ENCODE results near the gene CDC7. TPM values are rescaled to one million over a fixed set of nuclear protein-coding genes. Genes with fewer than 3 reads are reported as not detected.

CDC7 gene
- polyA plus RNA-seq, 1 donor from 2014 or later: 34.6 TPM

DNA sequence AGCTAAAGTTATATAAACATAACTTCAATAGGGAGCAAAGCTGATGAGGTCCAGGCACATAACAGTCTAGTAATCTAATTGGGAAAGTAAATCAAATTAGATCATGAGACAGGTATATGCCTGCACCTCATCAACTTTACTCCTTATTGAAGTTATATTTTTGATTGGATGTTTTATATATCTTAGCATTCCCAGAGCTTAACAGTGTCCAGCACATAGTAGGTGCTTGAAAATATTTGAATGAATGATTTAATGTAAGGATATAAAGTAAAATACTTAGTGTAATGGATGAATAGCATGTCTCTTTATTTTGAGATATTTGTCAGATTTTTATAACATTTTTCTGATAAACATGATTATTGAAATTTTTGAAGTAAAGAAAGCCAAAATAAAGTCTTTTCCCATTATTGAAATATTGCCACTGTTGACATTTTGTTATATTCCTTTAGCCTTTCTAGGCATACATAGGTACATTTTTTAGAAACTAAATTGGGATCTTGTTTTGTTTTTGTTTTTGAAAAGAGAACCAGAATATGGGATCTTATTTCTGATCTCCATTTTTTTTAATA lies 2.8 kb downstream of the CDC7 start:
- peak overlapping the region; percentile 63 for H3K4me2 ChIP-seq (ENCODE audit: low read length)
- H2AFZ ChIP-seq (ENCODE audit: low read depth, low read length): no peak overlapping the region
- H3F3A ChIP-seq (ENCODE audit: insufficient read depth, low read length, poor library complexity, severe bottlenecking): no peaks in the 10 kb centered on the region
- H3K4me3 ChIP-seq (ENCODE audit: low read length): peak overlapping the region; percentile 76
- H3K27ac ChIP-seq (ENCODE audit: low read length): no peak overlapping the region
- no peaks in the 10 kb centered on the region for H3K27me3 ChIP-seq (ENCODE audit: insufficient read depth, low read depth, low read length)
- H3K9me3 ChIP-seq (ENCODE audit: low read length): no peaks in the 10 kb centered on the region
- TF ChIP-seq, protein P1, sequence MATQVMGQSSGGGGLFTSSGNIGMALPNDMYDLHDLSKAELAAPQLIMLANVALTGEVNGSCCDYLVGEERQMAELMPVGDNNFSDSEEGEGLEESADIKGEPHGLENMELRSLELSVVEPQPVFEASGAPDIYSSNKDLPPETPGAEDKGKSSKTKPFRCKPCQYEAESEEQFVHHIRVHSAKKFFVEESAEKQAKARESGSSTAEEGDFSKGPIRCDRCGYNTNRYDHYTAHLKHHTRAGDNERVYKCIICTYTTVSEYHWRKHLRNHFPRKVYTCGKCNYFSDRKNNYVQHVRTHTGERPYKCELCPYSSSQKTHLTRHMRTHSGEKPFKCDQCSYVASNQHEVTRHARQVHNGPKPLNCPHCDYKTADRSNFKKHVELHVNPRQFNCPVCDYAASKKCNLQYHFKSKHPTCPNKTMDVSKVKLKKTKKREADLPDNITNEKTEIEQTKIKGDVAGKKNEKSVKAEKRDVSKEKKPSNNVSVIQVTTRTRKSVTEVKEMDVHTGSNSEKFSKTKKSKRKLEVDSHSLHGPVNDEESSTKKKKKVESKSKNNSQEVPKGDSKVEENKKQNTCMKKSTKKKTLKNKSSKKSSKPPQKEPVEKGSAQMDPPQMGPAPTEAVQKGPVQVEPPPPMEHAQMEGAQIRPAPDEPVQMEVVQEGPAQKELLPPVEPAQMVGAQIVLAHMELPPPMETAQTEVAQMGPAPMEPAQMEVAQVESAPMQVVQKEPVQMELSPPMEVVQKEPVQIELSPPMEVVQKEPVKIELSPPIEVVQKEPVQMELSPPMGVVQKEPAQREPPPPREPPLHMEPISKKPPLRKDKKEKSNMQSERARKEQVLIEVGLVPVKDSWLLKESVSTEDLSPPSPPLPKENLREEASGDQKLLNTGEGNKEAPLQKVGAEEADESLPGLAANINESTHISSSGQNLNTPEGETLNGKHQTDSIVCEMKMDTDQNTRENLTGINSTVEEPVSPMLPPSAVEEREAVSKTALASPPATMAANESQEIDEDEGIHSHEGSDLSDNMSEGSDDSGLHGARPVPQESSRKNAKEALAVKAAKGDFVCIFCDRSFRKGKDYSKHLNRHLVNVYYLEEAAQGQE (IDR thresholded peaks at IDR 0.05; ENCODE audit: borderline replicate concordance): no peak
- TF ChIP-seq TAF1 (IDR thresholded peaks at IDR 0.05; ENCODE audit: low read depth) (no peak), POLR2AphosphoS5 (IDR thresholded peaks at IDR 0.05) (no peak), EZH2 (IDR thresholded peaks at IDR 0.05; ENCODE audit: borderline replicate concordance, insufficient read depth, low read length, poor library complexity, severe bottlenecking) (no peak), SMC3 (conservative IDR thresholded peaks at IDR 0.05; ENCODE audit: poor library complexity) (no peak), EP300 (conservative IDR thresholded peaks at IDR 0.05; ENCODE audit: poor library complexity, severe bottlenecking) (no peak), MXI1 (conservative IDR thresholded peaks at IDR 0.05; ENCODE audit: poor library complexity, severe bottlenecking) (no peak), RAD21 (conservative IDR thresholded peaks at IDR 0.05) (no peak)
- TF ChIP-seq, protein P2, sequence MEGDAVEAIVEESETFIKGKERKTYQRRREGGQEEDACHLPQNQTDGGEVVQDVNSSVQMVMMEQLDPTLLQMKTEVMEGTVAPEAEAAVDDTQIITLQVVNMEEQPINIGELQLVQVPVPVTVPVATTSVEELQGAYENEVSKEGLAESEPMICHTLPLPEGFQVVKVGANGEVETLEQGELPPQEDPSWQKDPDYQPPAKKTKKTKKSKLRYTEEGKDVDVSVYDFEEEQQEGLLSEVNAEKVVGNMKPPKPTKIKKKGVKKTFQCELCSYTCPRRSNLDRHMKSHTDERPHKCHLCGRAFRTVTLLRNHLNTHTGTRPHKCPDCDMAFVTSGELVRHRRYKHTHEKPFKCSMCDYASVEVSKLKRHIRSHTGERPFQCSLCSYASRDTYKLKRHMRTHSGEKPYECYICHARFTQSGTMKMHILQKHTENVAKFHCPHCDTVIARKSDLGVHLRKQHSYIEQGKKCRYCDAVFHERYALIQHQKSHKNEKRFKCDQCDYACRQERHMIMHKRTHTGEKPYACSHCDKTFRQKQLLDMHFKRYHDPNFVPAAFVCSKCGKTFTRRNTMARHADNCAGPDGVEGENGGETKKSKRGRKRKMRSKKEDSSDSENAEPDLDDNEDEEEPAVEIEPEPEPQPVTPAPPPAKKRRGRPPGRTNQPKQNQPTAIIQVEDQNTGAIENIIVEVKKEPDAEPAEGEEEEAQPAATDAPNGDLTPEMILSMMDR (IDR thresholded peaks at IDR 0.05; ENCODE audit: poor library complexity, severe bottlenecking): no peak
- peaks cover 14% of the 10 kb centered on the region for H3K79me2 ChIP-seq (replicated peaks; ENCODE audit: insufficient read depth, low read length)
- H3K36me3 ChIP-seq (ENCODE audit: insufficient read depth, low read length): no peaks in the 10 kb centered on the region
- no peaks in the 10 kb centered on the region for H4K20me1 ChIP-seq (ENCODE audit: insufficient read depth)
- H3K9ac ChIP-seq (ENCODE audit: low read length): no peak overlapping the region
- H3K9me2 ChIP-seq (ENCODE audit: insufficient read depth, low read length): no peaks in the 10 kb centered on the region

DNA sequence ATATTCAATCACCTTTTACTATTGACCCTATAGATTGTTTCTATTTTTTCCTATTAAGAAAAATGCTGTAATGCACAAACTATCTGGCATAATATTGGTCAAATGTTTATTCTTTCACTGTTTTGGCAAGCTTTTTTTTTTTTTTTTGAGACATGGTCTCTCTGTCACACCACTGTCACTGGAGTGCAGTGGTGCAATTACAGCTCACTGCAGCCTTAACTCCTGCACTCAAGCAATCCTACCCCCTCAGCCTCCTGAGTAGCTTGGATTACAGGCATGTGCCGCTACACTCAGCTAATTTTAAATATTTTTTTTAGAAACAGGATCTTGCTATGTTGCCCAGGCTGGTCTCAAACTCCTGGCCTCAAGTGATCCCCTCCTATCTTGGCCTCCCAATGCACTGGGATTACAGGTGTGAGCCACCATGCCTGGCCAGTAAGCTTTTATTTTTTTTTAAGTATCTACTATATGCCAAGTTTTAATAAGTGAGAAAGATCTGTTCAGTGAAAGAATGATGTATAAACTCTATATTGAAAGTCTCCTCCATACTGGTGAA lies 3.4 kb downstream of the CDC7 start:
- Histone ChIP-seq H4K20me1 (ENCODE audit: insufficient read depth) (no peaks in the 10 kb centered on the region), H3K27ac (ENCODE audit: low read length) (no peak overlapping the region), H3K36me3 (ENCODE audit: insufficient read depth, low read length) (no peaks in the 10 kb centered on the region), H3K4me3 (ENCODE audit: low read length) (no peak overlapping the region), H3K4me2 (ENCODE audit: low read length) (no peak overlapping the region), H3F3A (ENCODE audit: insufficient read depth, low read length, poor library complexity, severe bottlenecking) (no peaks in the 10 kb centered on the region), H3K27me3 (ENCODE audit: insufficient read depth, low read depth, low read length) (no peaks in the 10 kb centered on the region), H3K9ac (ENCODE audit: low read length) (no peak overlapping the region), H3K9me3 (ENCODE audit: low read length) (no peaks in the 10 kb centered on the region), H2AFZ (ENCODE audit: low read depth, low read length) (no peak overlapping the region), H3K79me2 (replicated peaks; ENCODE audit: insufficient read depth, low read length) (peaks cover 14% of the 10 kb centered on the region), H3K9me2 (ENCODE audit: insufficient read depth, low read length) (no peaks in the 10 kb centered on the region)
- TF ChIP-seq TAF1 (IDR thresholded peaks at IDR 0.05; ENCODE audit: low read depth) (no peak), EP300 (conservative IDR thresholded peaks at IDR 0.05; ENCODE audit: poor library complexity, severe bottlenecking) (no peak), MXI1 (conservative IDR thresholded peaks at IDR 0.05; ENCODE audit: poor library complexity, severe bottlenecking) (no peak), SMC3 (conservative IDR thresholded peaks at IDR 0.05; ENCODE audit: poor library complexity) (no peak), RAD21 (conservative IDR thresholded peaks at IDR 0.05) (no peak), EZH2 (IDR thresholded peaks at IDR 0.05; ENCODE audit: borderline replicate concordance, insufficient read depth, low read length, poor library complexity, severe bottlenecking) (no peak), POLR2AphosphoS5 (IDR thresholded peaks at IDR 0.05) (no peak)
- TF ChIP-seq, protein P2 (IDR thresholded peaks at IDR 0.05; ENCODE audit: poor library complexity, severe bottlenecking): no peak
- TF ChIP-seq, protein P1 (IDR thresholded peaks at IDR 0.05; ENCODE audit: borderline replicate concordance): no peak

Data from neural cell (in vitro differentiated cells).